ENCODE data around the gene FADS1. TPM values are rescaled to one million over a fixed set of nuclear protein-coding genes. Genes with fewer than 3 reads are reported as not detected.
A peak's percentile ranks its signal among the peaks of the same experiment; 100 is the strongest.

Gene FADS1
- total and polyA plus RNA-seq, 7 donors, result 8.6 to 93.2 (median 17.2) TPM

GRCh38 chr11:61851113-61851899, 34.5 kb upstream of the FADS1 start:
- H3K9me3 ChIP-seq, result no peaks in the 10 kb centered on the region
- no peaks in the 10 kb centered on the region for H3K36me3 ChIP-seq (ENCODE audit: insufficient read depth in 1 of 2, low read depth in 1 of 2)
- H3K4me1 ChIP-seq, result no peaks in the 10 kb centered on the region
- DNase-seq (no peak), ATAC-seq (peak in 2 of 4 donors; percentile 18 to 32)
- WGBS, 3 donors, result 39 to 59% (median 44%) methylated on average over 24 of the region's 24 CpGs
- TF ChIP-seq, protein P1, sequence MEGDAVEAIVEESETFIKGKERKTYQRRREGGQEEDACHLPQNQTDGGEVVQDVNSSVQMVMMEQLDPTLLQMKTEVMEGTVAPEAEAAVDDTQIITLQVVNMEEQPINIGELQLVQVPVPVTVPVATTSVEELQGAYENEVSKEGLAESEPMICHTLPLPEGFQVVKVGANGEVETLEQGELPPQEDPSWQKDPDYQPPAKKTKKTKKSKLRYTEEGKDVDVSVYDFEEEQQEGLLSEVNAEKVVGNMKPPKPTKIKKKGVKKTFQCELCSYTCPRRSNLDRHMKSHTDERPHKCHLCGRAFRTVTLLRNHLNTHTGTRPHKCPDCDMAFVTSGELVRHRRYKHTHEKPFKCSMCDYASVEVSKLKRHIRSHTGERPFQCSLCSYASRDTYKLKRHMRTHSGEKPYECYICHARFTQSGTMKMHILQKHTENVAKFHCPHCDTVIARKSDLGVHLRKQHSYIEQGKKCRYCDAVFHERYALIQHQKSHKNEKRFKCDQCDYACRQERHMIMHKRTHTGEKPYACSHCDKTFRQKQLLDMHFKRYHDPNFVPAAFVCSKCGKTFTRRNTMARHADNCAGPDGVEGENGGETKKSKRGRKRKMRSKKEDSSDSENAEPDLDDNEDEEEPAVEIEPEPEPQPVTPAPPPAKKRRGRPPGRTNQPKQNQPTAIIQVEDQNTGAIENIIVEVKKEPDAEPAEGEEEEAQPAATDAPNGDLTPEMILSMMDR (IDR thresholded peaks at IDR 0.05), result no peak
- no peak overlapping the region for H3K4me3 ChIP-seq
- H3K27me3 ChIP-seq (ENCODE audit: insufficient read depth in 3 of 3, low read length in 2 of 3), result peaks cover 0 to 12% (median 0%) of the 10 kb centered on the region in 3 donors
- intact Hi-C loops (cut with DNase I), result no loop called here
- no peak overlapping the region for H3K27ac ChIP-seq

DNA sequence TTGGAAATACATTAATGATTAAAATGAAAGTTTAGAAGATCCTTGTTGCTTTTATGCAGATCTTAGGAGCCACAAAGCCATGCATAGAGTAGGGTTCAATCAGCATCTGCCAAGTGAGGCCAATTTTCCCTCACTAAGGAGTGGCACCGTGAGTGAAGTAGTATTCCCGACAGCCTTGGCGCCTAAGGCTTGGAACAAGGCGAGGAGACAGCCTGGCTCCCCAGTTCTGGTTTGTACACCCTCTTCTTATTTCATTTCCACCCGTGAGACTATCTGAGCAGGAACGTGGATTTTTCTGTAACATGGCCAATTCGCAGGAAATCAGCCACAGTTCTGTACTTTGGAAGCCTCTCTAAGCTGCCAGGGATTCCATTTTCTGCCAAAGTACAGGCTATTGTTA, 33.9 kb upstream of the FADS1 start:
- WGBS, 3 donors, result 27 to 37% (median 28%) methylated on average over 7 of the region's 7 CpGs
- DNase-seq, result no peak
- H3K36me3 ChIP-seq (ENCODE audit: insufficient read depth in 1 of 2, low read depth in 1 of 2), result no peaks in the 10 kb centered on the region
- no peak for ATAC-seq
- TF ChIP-seq, protein P1 (IDR thresholded peaks at IDR 0.05), result no peak
- intact Hi-C loops (cut with DNase I), result no loop called here
- H3K4me1 ChIP-seq, result no peaks in the 10 kb centered on the region
- H3K4me3 ChIP-seq, result no peak overlapping the region
- H3K27me3 ChIP-seq (ENCODE audit: insufficient read depth in 3 of 3, low read length in 2 of 3), result peaks cover 0 to 12% (median 0%) of the 10 kb centered on the region in 3 donors
- no peak overlapping the region for H3K27ac ChIP-seq
- no peaks in the 10 kb centered on the region for H3K9me3 ChIP-seq

GRCh38 chr11:61848631-61849030, 31.8 kb upstream of the FADS1 start:
- H3K36me3 ChIP-seq (ENCODE audit: insufficient read depth in 1 of 2, low read depth in 1 of 2), result no peaks in the 10 kb centered on the region
- DNase-seq (no peak), ATAC-seq (no peak)
- intact Hi-C loops (cut with DNase I), result no loop called here
- 93 to 95% (median 94%) methylated on average over 9 of the region's 9 CpGs for WGBS, 3 donors
- no peak overlapping the region for H3K4me3 ChIP-seq
- peaks cover 0 to 12% (median 0%) of the 10 kb centered on the region in 3 donors for H3K27me3 ChIP-seq (ENCODE audit: insufficient read depth in 3 of 3, low read length in 2 of 3)
- no peak overlapping the region for H3K27ac ChIP-seq
- TF ChIP-seq, protein P1 (IDR thresholded peaks at IDR 0.05), result no peak
- no peaks in the 10 kb centered on the region for H3K4me1 ChIP-seq
- H3K9me3 ChIP-seq, result no peaks in the 10 kb centered on the region

GRCh38 chr11:61847914-61848581, 31.2 kb upstream of the FADS1 start:
- 82 to 89% (median 88%) methylated on average over 18 of the region's 18 CpGs for WGBS, 3 donors
- H3K27me3 ChIP-seq (ENCODE audit: insufficient read depth in 3 of 3, low read length in 2 of 3), result peaks cover 0 to 12% (median 0%) of the 10 kb centered on the region in 3 donors
- H3K27ac ChIP-seq, result no peak overlapping the region
- no peak overlapping the region for H3K4me3 ChIP-seq
- no peak for DNase-seq
- ATAC-seq, result no peak
- no peaks in the 10 kb centered on the region for H3K36me3 ChIP-seq (ENCODE audit: insufficient read depth in 1 of 2, low read depth in 1 of 2)
- intact Hi-C loops (cut with DNase I), result no loop called here
- H3K4me1 ChIP-seq, result no peaks in the 10 kb centered on the region
- H3K9me3 ChIP-seq, result no peaks in the 10 kb centered on the region
- TF ChIP-seq, protein P1 (IDR thresholded peaks at IDR 0.05), result no peak

Measured in psoas muscle (tissue), 8 donors.